WTC11 (cell line): Measurements from ENCODE around the gene TREM1. TPM values are rescaled to one million over a fixed set of nuclear protein-coding genes. Genes with fewer than 3 reads are reported as not detected.

Experiments used
- ATAC-seq: fragments of 200-7000 bp; cut with Tn5 transposase; 2 replicates; pipeline ENCODE4 v1.10.0; 2021; ENCODE audit warnings: mild to moderate bottlenecking, moderate library complexity
- CTCF ChIA-PET: fragments of 300-600 bp; sonication (Branson Sonifier 250); formaldehyde crosslinking; loops from one replicate; lab custom pipeline; 2021; ENCODE audit warnings: antibody characterized with exemption; lab: Charles Lee
- POLR2A ChIA-PET: fragments of 350-600 bp; sonication (Branson Sonifier 250); formaldehyde crosslinking; loops from one replicate; lab custom pipeline; 2021; ENCODE audit warnings: antibody characterized with exemption; lab: Charles Lee
- DNase-seq: peaks from one replicate; pipeline ENCODE4 v3.0.0; 2021; ENCODE audit warnings: low spot score
- H3K27ac Mint-ChIP-seq: 2 replicates; pipeline ENCODE4 v1.8.0; 2021; ENCODE audit warnings: mixed read lengths
- H3K27me3 Mint-ChIP-seq: 2 replicates; pipeline ENCODE4 v1.8.0; 2021; ENCODE audit warnings: low read depth, mild to moderate bottlenecking, moderate library complexity, mixed read lengths
- H3K36me3 Mint-ChIP-seq: 2 replicates; pipeline ENCODE4 v1.8.0; 2021; ENCODE audit warnings: mixed read lengths
- H3K4me1 Mint-ChIP-seq: 2 replicates; pipeline ENCODE4 v1.8.0; 2022; ENCODE audit warnings: mixed read lengths
- H3K4me3 Mint-ChIP-seq: 2 replicates; pipeline ENCODE4 v1.8.0; 2021; ENCODE audit warnings: mild to moderate bottlenecking, moderate library complexity, mixed read lengths
- H3K9me3 Mint-ChIP-seq: 2 replicates; pipeline ENCODE4 v1.8.0; 2021; ENCODE audit warnings: mixed read lengths
- AR ChIP-seq: fragments of 250-450 bp; sonication (Bioruptor Pico); IDR thresholded peaks from 2 replicates; pipeline ENCODE4 v1.9.0; 2021; ENCODE audit warnings: mild to moderate bottlenecking
- ATF3 ChIP-seq: sonication (generic); formaldehyde crosslinking; conservative IDR thresholded peaks from 2 replicates; pipeline ENCODE4 v1.8.1; 2022; ENCODE audit warnings: mild to moderate bottlenecking, missing genetic modification reagents
- ATF6 ChIP-seq: sonication (generic); formaldehyde crosslinking; IDR thresholded peaks from 2 replicates; pipeline ENCODE4 v1.8.1; 2023; ENCODE audit warnings: mild to moderate bottlenecking, missing genetic modification reagents
- GTF2I ChIP-seq: fragments of 250-450 bp; sonication (Bioruptor Pico); conservative IDR thresholded peaks from 2 replicates; pipeline ENCODE4 v1.4.0; 2021; ENCODE audit warnings: mild to moderate bottlenecking
- HMGA2 ChIP-seq: fragments of 250-450 bp; sonication (Bioruptor Pico); IDR thresholded peaks from 2 replicates; pipeline ENCODE4 v1.4.0; 2021; ENCODE audit warnings: mild to moderate bottlenecking, moderate library complexity
- HMGXB4 ChIP-seq: sonication (generic); formaldehyde crosslinking; IDR thresholded peaks from 2 replicates; pipeline ENCODE4 v1.8.1; 2023; ENCODE audit warnings: mild to moderate bottlenecking, moderate library complexity, missing genetic modification reagents
- KAT7 ChIP-seq: sonication (generic); formaldehyde crosslinking; IDR thresholded peaks from 2 replicates; pipeline ENCODE4 v1.8.1; 2023; ENCODE audit warnings: missing genetic modification reagents, mild to moderate bottlenecking, borderline replicate concordance
- MLX ChIP-seq: sonication (generic); formaldehyde crosslinking; IDR thresholded peaks from 2 replicates; pipeline ENCODE4 v1.8.1; 2023; ENCODE audit warnings: mild to moderate bottlenecking, missing genetic modification reagents, moderate library complexity
- MXD4 ChIP-seq: fragments of 250-450 bp; sonication (Bioruptor Pico); IDR thresholded peaks from 2 replicates; pipeline ENCODE4 v1.8.0; 2021; ENCODE audit warnings: mild to moderate bottlenecking, moderate library complexity, borderline replicate concordance
- NFYB ChIP-seq: sonication (generic); formaldehyde crosslinking; conservative IDR thresholded peaks from 2 replicates; pipeline ENCODE4 v1.8.0; 2022; ENCODE audit warnings: low read depth, missing genetic modification reagents
- NR1H2 ChIP-seq: sonication (generic); formaldehyde crosslinking; IDR thresholded peaks from 2 replicates; pipeline ENCODE4 v1.9.0; 2021; ENCODE audit warnings: mild to moderate bottlenecking, moderate library complexity, missing genetic modification reagents
- NR2C2 ChIP-seq: sonication (generic); formaldehyde crosslinking; IDR thresholded peaks from 2 replicates; pipeline ENCODE4 v1.8.0; 2022; ENCODE audit warnings: mild to moderate bottlenecking, missing genetic modification reagents
- PREB ChIP-seq: sonication (generic); formaldehyde crosslinking; IDR thresholded peaks from 2 replicates; pipeline ENCODE4 v1.8.1; 2022; ENCODE audit warnings: mild to moderate bottlenecking, missing genetic modification reagents, moderate library complexity, borderline replicate concordance
- SMAD4 ChIP-seq: sonication (generic); formaldehyde crosslinking; IDR thresholded peaks from 2 replicates; pipeline ENCODE4 v1.8.0; 2022; ENCODE audit warnings: mild to moderate bottlenecking, missing genetic modification reagents
- TEAD4 ChIP-seq: sonication (generic); formaldehyde crosslinking; IDR thresholded peaks from 2 replicates; pipeline ENCODE4 v1.8.0; 2022; ENCODE audit warnings: mild to moderate bottlenecking, missing genetic modification reagents
- ZBTB43 ChIP-seq: sonication (generic); formaldehyde crosslinking; IDR thresholded peaks from 2 replicates; pipeline ENCODE4 v1.8.1; 2023; ENCODE audit warnings: mild to moderate bottlenecking, missing genetic modification reagents
- ZNF281 ChIP-seq: sonication (generic); formaldehyde crosslinking; IDR thresholded peaks from 2 replicates; pipeline ENCODE4 v1.8.0; 2023; ENCODE audit warnings: mild to moderate bottlenecking, missing genetic modification reagents
- ZNF317 ChIP-seq: sonication (generic); formaldehyde crosslinking; IDR thresholded peaks from 2 replicates; pipeline ENCODE4 v1.8.1; 2023; ENCODE audit warnings: low read depth, mild to moderate bottlenecking, moderate library complexity, missing genetic modification reagents, borderline replicate concordance
- total RNA-seq: library from RNA; stranded (reverse); gene quantifications from 3 replicates; pipeline ENCODE4 v1.2.3, GENCODE V29; 2021

The TREM1 gene
- total RNA-seq, 1 experiment from 2014 or later = not detected

GRCh38 chr6:41229721-41230120 is 56.8 kb downstream of the TREM1 start:
- POLR2A ChIA-PET = no interaction called here
- DNase-seq = no peak
- H3K9me3 Mint-ChIP-seq = no peaks in the 10 kb centered on the region
- no peak for TF ChIP-seq HMGXB4 (CRISPR knock-in tag)
- no peak for TF ChIP-seq NFYB
- no peak for TF ChIP-seq HMGA2 (CRISPR knock-in tag)
- no peak for TF ChIP-seq TEAD4 (CRISPR knock-in tag)
- no peak for TF ChIP-seq KAT7 (CRISPR knock-in tag)
- no peak for TF ChIP-seq ZNF317 (CRISPR knock-in tag)
- TF ChIP-seq NR1H2 (CRISPR knock-in tag) = no peak
- TF ChIP-seq NR2C2 (CRISPR knock-in tag) = no peak
- TF ChIP-seq GTF2I (CRISPR knock-in tag) = no peak
- no peak for TF ChIP-seq MXD4 (CRISPR knock-in tag)
- TF ChIP-seq ATF6 (CRISPR knock-in tag) = no peak
- TF ChIP-seq ATF3 (CRISPR knock-in tag) = no peak
- no peak for TF ChIP-seq ZNF281
- TF ChIP-seq AR (CRISPR knock-in tag) = no peak
- TF ChIP-seq PREB = no peak
- TF ChIP-seq ZBTB43 = no peak
- no peak for TF ChIP-seq SMAD4 (CRISPR knock-in tag)
- TF ChIP-seq MLX (CRISPR knock-in tag) = no peak
- TF ChIP-seq, all 79 proteins: peak for 0
- Mint-ChIP-seq H3K27me3 (peaks cover 8% of the 10 kb centered on the region), H3K4me3 (no peak overlapping the region), H3K4me1 (peaks cover 4% of the 10 kb centered on the region; the same call in 1 of the 2 replicates), H3K27ac (no peak overlapping the region), H3K36me3 (no peaks in the 10 kb centered on the region)
- ATAC-seq = no peak
- CTCF ChIA-PET = no interaction called here
